Fibroblast of pulmonary artery (primary cell): ENCODE results near the gene HCK.

Experiments used
- DNase-seq: peaks from one replicate; pipeline ENCODE4 v3.0.0-alpha.2; 2010; ENCODE audit warnings: low read depth
- H3K4me3 ChIP-seq: replicated peaks from 2 replicates; pipeline ENCODE4 v1.5.1; 2011; ENCODE audit warnings: low read depth, mild to moderate bottlenecking, control low read depth, low read length, moderate library complexity
- CTCF ChIP-seq: IDR thresholded peaks from 2 replicates; pipeline ENCODE4 v1.5.1; 2011; ENCODE audit warnings: mild to moderate bottlenecking, control low read depth, low read length, inconsistent platforms; ENCODE audit errors: missing control alignments

HCK gene

GRCh38 chr20:32079655-32080109 lies 27.6 kb downstream of the HCK start:
- no peak for DNase-seq
- TF ChIP-seq CTCF: no peak
- no peak overlapping the region for H3K4me3 ChIP-seq

- no peak for TF ChIP-seq CTCF
- no peak for DNase-seq
- H3K4me3 ChIP-seq: no peak overlapping the region
Observed at GRCh38 chr20:32080783-32081182, 28.7 kb downstream of the HCK start.

- TF ChIP-seq CTCF: no peak
Observed at GRCh38 chr20:32083469-32083868, 31.4 kb downstream of the HCK start.

GRCh38 chr20:32087070-32087469 lies 35.0 kb downstream of the HCK start:
- H3K4me3 ChIP-seq: no peak overlapping the region
- no peak for TF ChIP-seq CTCF
- DNase-seq: no peak

More at GRCh38 chr20:32083469-32083868, 31.4 kb downstream of the HCK start:
- no peak overlapping the region for H3K4me3 ChIP-seq
- DNase-seq: no peak

GRCh38 chr20:32088759-32089158 lies 36.7 kb downstream of the HCK start:
- no peak for DNase-seq
- no peak for TF ChIP-seq CTCF
- H3K4me3 ChIP-seq: no peak overlapping the region

- TF ChIP-seq CTCF: no peak
- H3K4me3 ChIP-seq: no peak overlapping the region
- DNase-seq: no peak
Observed at GRCh38 chr20:32089637-32090362, 37.8 kb downstream of the HCK start.

GRCh38 chr20:32091888-32092346 lies 39.9 kb downstream of the HCK start:
- TF ChIP-seq CTCF: peak; percentile 89
- H3K4me3 ChIP-seq: no peak overlapping the region
- DNase-seq: peak; percentile 86
